ENCODE data around the gene TSSC4.
A peak's percentile ranks its signal among the peaks of the same experiment; 100 is the strongest.

Gene TSSC4

DNA sequence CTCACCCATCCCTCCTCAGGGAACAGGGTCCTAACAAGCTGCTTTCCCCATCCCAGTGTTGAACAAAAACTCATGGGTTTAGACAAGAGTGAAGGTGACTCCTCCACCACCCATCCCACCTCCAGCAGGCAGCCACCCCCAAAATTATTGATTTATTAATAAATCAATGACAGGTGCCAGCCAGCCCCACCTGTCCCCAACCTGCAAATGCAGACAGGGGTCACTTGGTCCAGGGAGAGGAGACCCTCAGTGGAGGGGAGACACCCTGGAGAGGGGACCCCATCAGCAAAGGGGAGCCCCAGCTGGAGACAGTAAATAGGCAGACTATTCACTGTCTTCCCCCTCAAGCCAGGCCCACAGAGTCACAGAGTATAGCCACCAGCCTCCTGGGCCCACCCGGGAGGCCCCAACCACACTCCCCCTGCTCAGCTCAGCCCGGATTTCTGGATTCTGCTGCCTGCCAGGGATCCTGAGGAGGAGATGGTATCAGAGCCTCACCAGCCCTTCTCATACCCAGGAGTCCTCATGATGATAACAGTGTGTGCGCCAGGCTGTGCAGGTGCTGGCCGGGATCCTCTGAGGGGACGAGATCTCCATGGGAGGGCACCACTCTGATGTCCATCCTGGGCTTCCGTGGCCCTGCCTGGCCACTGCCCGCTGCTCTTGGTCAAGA is 32.2 kb upstream of the TSSC4 start:
- H3K4me3 ChIP-seq = no peak overlapping the region
- H3K27ac ChIP-seq = no peak overlapping the region

DNA sequence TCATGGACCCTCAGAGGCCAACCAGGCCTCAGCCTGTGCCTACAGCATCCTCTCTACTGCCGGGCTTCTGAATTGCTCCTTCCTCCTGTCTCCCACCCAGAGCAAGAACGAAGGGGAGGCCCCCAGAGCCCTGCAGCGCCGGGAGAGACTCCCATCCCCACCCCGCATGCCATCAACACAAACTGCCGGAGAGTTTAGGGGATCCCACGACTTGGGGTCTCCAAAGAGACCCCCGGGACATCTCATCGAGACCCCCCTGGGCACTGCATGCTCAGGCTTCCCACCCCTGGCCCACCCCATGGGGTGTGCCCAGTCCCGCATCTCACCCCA is 31.7 kb upstream of the TSSC4 start:
- no peak overlapping the region for H3K4me3 ChIP-seq
- no peak overlapping the region for H3K27ac ChIP-seq

DNA sequence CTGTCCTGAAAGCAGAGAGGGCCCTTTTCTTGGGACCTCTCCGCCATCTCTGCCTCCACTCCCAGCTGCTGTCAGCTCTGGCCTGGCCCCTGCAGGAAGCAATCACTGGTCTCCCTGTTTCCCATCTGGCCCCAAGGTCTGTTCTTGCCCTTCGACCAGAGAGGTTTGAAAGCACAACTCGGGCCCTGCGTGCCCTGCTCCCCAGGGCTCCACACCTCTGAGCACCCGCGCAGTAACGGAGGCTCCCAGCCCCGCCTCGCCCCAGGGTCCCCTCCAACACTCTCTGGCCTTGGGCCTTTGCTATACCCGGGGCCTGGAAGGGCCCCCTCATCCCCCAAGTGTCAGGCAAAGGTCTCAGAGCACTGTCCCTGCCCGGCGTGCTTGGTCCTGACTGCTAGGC is 31.2 kb upstream of the TSSC4 start:
- Histone ChIP-seq H3K4me3 (no peak overlapping the region), H3K27ac (no peak overlapping the region)

DNA sequence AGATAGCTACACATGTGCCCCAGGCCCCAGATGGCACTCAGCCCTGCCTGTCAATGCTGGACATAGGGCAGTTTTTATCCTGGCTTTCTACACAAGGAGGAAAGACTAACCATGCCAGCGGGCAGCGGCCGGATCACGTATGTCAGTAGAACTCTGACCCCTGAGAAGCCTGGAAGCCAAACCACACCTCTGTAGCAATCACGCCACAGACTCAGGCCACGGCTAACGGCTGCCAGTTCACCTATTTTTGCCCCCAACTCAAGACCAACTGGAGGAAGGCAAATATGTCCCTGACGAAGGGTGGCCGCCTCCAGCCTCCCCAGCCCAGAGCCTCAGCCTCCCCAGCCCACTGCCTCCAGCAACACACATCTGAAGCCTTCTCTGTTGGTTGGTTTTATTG is 30.7 kb upstream of the TSSC4 start:
- H3K27ac ChIP-seq = no peak overlapping the region

DNA sequence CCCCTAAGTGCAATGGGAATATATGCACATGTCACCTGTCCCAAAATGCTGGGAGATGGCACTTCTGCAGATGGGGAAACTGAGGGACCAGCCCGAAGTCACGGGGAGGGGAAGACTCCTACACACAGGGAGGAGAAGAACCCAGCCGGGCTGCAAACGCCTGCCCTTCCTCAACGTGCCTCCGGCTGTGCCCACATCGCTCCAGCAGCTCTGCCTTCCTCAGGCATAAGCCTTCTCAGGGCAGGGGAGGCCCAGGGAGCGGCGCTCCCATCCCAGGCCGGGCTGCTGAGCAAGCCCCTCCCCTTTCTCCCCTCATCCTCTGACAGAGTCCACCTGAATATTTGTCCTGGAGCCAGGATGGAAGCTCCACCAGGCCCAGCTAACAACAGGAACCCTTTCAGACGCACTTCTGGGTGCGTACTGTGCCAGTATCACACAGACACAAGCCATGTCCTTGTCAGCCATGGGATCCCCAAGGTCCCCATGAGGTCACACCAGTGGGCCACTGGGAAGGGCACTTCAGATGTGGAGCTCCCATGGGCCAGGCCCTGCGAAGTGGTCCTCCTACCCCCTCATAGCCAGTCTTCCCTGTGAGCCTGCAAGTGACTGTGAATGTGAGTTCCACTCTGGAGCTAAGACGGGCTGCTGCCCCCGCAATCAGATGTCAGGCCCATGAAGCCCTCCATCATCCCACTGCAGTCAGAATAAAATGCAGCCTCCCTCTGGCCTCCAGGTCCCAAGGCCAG is 25.9 kb upstream of the TSSC4 start:
- Histone ChIP-seq H3K27ac (no peak overlapping the region), H3K4me3 (no peak overlapping the region)

More for the DNA sequence above, 30.7 kb upstream of the TSSC4 start:
- H3K4me3 ChIP-seq = no peak overlapping the region

DNA sequence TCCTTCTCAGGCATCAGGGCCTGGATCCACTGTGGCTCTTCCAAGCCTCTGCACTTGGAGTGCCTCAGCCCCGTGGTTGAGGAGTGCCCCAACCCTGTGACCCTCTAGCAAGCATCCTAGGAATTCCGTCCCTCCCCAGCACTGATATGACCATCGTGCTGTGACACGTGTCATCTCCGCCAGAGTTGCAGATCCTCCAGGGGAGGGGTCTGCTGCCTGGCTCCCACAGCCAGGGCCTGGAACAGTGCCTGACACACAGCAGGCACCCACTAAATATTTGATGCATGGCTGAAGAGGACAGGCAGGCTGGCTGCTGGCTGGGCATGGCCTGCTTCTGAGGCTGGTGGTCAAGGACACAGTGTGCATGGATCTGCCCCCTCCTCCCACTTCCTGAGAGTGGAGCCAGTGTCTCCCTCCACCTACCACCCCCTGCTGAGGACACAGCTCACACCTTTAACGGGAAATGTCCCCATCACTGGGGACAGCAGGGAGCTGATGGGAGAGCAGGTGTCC is 25.2 kb upstream of the TSSC4 start:
- Histone ChIP-seq H3K4me3 (no peak overlapping the region), H3K27ac (no peak overlapping the region)

DNA sequence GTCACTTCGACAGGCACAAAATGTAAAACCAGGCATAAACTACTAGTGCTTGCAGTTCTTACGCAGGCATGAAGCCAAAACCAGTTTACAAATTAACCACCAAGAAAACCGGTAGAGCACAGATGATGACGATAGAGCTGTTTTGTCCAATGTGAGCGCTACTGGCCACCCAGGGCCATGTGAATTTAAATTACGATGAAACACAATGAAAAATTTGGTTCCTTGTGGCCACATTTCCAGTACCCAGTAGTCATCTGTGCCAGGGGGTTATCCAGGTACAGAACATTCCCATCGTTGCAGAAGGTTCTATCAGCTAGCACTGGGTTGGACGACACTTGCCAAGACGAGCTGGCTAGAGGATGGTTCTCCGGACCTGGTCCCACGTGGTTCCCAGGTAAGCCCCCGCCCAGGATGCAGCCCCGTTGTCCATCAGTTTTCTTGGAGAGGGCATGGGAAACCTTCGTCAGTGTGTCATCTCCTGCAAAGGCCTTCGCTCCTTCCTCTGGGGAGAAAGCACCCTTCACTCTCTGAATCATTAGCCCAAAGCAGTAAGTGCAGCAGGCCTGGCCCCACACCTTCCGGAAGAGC is 24.5 kb upstream of the TSSC4 start:
- no peak overlapping the region for H3K27ac ChIP-seq
- H3K4me3 ChIP-seq = no peak overlapping the region

DNA sequence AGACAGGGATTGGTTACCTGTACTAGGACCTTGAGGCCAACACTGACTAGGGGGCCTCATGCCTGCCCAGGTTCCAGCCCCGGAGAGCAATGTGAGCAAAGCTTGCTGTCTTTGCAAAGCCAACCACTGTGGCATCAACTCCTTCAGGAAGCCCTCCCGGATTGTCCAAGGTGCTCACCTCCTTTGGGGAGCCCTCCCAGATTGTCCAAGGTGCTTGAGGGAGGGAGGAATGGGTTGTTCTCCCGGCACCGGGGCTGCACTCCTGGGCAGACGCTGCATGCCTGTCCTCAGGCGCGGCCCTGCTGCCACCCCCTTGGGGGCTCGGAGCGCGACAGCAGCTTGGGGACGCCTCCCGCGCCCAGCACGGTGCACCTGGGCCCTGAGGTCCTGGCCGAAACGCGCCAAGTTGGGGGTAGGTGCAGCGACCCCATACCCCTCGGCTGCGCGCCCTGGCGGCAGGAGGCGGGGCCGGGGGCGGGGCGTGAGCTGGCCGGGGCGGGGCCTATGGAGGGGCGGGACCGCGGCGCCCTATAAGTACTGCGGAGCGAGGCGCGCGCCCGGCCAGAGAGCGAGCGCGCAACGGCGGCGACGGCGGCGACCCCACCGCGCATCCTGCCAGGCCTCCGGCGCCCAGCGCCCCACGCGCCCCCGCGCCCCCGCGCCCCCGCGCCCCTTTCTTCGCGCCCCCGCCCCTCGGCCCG is 23.6 kb upstream of the TSSC4 start, which contains the start of gene CD81:
CD81 (plus strand) TSS at position 560 of the 701 bp plus-strand sequence. CDS start 240 bp downstream, outside the sequence.
- Histone ChIP-seq H3K27ac (peak within 1 kb of the TSS; percentile 92 to 100 (median 96)), H3K4me3 (peak within 1 kb of the TSS; percentile 90 to 100 (median 97))

DNA sequence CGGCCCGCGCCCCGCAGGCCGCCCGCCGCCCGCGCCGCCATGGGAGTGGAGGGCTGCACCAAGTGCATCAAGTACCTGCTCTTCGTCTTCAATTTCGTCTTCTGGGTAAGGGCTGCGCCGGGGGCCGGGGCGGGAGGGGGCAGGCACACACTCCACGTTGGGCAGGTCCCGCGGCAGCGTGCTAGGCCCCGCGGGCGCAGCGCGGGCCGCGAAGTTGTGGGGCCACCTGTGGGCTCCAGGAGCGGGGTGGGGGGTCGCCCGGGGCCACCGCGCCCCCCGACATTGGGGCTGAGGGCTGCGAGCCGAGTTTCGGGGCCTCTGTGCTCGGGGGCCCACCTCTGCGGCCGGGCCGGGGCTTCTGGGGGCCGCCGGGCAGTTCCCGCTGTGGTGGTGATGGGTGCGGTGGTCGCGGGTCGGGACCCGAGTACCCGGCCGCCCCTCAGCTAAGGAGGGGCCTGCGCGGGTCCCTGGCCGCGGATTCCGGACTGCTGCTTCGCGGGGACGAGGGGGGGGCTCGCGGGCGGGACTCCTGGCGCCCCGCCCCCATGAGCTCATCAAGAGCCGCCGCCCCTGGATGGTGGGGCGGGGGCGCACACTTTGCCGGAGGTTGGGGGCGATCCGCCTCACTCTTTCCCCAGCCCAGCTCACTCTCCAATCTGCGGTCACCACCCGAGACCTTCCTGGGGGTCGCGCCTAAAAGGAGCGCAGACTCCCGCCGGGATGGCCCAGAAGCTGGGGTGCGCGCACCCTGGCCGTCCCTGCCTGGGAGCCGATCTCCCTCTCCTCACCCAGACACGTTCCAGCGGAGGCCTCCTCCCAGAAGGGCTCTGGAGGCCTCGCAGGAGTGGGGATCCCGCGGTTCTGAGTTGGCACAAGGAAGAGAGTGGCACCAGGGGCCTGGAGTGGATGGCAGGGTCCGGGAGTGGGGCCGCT is 22.8 kb upstream of the TSSC4 start:
- peak overlapping the region; percentile 90 to 100 (median 97) for H3K4me3 ChIP-seq
- peak overlapping the region; percentile 92 to 100 (median 96) for H3K27ac ChIP-seq

DNA sequence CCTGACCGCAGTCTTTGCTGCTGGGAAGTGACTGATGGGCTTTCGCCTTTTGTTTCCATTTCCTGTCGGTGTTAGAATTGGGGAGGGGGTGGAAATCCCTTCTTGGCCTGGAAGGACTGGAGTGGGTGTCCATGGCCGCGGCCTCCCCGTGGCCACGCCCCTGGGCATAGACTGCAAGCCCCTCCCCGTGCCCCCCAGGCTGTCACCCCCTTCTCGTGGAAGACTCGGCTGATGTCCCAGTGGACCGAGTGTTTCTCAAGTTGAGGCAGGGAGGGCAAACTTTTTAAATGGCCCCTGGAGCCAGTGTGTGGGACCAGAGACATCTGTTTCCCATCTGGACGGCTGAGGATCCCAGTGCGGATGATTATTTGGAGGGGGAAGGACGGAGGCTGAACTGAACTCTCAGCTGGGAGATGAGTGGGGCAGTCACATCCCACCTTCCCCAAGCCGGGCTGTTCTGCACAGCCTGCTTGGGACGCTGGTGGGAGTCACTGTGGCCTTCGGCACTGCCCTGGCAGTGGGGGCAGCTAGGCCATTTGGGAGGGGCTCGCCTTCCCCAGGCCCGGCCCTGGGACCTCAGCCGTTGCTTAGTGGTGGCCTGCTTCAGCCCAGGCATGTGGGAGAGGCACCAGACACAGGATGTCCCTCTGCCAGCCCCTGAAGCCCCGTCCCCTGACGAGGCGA is 21.9 kb upstream of the TSSC4 start:
- H3K4me3 ChIP-seq = peak overlapping the region; percentile 90 to 100 (median 97)
- peak overlapping the region; percentile 52 to 100 (median 96) for H3K27ac ChIP-seq

DNA sequence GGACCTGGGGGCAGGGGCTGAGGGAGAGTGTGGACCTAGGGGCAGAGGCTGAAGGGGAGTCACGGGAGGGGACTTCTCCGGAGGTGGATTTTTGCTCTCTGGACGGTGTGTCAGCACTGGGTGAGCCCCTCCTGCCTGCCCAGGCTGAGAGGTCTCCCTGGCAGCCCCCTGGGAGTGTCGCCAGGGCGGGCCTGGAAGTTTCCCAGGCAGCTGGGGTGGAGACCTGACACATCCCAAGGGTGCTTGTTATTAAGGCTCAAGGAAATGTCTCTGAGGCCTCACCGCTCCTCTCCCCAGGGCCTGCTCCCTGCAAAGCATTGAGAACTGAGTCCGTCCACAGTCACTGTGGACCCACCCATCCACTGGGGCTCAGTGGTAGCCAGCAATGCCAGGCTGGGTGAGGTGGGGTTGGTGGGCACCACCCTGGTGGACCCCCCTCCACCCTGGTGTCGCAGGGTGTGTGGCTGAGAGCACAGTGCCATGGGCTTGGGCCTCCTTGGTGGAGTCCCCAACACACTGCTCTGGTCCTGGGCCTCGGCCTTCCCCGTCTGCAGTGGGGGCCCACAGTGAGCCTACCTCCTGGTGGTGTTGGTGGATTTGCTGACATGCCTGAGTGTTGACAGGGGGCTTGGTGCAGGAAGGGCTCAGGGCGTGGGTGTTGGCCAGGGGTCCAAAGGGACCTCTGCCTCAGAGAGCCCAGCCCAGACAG is 20.9 kb upstream of the TSSC4 start:
- peak overlapping the region; percentile 3 to 100 (median 96) for H3K27ac ChIP-seq
- H3K4me3 ChIP-seq = peak overlapping the region in 5 of 7 experiments; percentile 8 to 98 (median 90)

DNA sequence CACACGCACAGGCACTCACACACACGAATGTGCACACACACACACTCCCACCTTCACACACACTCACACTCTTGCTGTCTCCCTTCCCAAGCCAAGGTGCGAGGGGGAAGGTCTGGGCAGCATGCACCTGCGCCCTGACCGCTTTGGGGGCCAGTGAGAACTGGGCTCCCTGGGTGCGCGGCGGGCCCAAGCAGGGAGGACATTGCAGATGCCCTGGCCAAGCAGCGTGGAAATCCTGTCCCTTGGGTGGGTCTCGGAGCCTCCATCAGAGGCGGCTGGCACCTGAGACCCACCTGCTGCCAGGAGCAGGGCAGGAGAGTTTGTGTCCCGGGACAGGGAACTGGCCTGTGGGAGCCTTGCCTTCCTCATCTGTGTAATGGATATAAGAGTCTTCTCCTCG is 20.2 kb upstream of the TSSC4 start:
- H3K4me3 ChIP-seq = peak overlapping the region in 3 of 7 experiments; percentile 3 to 16 (median 8)
- H3K27ac ChIP-seq = peak overlapping the region in 20 of 21 experiments; percentile 26 to 100 (median 96)

DNA sequence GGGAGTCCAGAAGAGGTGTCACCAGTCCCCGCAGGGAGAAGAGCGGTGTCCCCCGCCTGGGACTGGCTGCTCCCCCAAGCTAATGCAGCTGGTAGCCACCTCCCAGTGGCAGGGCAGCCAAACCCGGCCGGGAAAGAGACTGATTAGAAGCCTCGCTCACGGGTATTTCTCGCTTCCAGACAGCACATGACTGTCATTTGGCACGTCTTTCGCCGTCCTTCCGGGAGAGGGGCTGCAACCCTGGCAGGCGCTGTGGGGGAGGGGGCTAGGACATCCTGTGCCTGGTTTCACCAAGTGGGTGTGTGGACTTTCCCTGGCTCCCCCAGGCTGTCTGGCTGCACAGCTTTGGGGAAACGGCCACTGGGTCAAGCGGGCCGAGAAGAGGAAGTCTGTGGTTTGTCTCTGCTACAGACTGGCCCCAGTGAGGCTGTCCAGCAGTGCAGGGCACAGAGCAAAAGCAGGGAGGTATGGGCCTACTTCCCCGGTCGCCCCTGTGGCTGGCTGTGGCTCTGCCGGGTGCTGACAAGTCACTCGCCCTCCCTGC is 19.7 kb upstream of the TSSC4 start:
- Histone ChIP-seq H3K27ac (peak overlapping the region in 20 of 21 experiments; percentile 26 to 100 (median 96)), H3K4me3 (peak overlapping the region in 3 of 7 experiments; percentile 3 to 16 (median 8))

DNA sequence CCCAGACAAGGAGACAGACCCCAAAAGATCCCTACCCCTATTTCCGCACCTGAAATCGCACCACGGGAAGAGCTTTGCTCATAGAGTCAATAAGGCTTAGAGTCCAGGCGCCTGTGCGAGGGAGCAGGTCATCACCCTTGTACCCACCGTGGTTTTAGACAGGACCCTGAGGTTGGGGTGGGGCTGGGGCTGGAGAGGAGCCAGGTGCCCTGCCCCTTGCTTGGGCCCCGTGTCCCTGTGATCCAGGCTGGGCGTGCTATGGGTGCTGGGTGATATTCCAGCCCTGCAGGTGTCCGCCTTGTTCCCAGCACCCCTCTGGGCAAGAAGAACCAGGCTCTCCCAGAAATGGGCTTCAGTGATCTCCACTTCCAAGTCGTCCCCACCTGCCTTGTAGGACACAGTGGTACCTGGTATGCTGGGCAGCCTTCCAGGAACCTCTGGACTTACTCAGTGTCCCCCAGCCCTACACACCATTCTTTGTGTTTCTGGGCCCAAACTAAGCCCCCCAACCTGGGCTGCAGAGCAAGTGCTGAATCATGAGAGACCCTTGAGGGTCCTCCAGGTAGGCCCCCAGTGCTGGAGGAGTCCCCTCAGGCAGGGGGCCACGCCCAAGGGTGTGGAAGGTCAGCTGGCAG is 18.9 kb upstream of the TSSC4 start:
- peak overlapping the region in 19 of 21 experiments; percentile 26 to 100 (median 94) for H3K27ac ChIP-seq
- no peak overlapping the region for H3K4me3 ChIP-seq

DNA sequence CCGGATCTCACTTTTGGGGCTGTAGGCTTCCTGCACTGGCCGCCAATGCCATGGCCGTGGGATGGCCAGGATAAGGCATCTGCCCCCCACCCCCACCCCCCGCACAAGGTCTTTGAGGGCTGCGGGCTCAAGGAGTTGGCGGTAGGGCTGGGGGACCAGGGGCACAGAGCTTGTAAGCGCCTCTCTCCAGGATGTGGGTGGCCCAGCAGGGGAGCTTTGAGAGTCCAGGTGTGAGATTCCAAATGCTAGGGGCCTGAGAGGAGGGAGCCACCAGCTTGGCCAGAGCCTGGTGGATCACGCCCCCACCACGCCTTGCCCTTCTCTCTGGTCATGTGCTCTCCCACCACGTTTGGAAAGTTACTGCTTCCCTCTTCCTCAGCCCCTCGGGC is 18.4 kb upstream of the TSSC4 start:
- H3K4me3 ChIP-seq = no peak overlapping the region

DNA sequence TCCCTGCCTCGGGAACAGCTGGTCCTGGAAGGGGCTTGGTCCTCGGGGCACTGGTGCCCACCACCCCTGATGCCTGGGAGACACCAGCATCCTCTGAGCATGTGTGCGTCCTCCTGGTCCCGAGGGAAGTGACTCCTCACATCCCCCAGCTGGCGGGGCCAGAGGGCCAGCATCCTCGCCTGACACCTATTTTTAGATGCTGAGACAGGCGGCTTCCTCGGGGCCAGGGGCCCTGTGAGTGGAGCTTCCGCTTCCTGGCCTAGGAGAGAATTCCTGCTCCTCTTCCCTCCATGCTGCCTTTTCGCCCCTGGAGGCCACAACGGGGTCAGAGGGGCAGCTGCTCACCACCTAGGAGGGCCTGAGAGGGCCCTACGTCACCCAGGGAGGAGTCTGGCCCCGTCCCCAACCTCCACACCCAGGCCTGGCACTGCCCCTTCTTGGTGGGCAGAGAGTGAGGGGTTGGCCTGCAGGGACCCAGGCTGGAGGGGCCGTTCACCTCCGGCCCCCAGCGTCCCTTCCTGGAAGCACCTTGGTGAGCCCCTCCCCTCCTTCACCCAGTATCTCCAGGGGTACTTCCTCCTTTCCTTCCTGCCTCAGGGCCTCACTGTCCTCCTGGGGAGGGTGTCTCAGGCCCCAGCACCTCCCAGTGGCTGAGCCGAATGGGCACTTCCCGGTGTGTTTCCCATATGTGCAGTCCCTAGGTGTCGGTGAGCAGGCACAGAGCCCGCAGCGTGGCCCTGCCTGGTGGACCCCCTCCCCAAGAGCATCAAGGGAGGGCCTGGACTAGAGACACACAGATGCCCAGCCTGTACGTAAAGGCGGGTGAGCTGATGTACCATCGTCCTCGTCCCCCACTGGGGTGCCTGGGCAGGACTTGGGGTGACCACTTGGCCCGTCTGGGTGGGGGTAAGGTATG is 17.4 kb upstream of the TSSC4 start:
- H3K4me3 ChIP-seq = no peak overlapping the region
- H3K27ac ChIP-seq = peak overlapping the region in 18 of 21 experiments; percentile 19 to 100 (median 82)

More for the DNA sequence above, 18.4 kb upstream of the TSSC4 start:
- H3K27ac ChIP-seq = peak overlapping the region in 17 of 21 experiments; percentile 26 to 100 (median 94)

Measured in skin epidermis (tissue), 12 donors.